Body of pancreas (tissue), 4 donors: ENCODE results near the gene KCNH8. TPM values are rescaled to one million over a fixed set of nuclear protein-coding genes. Genes with fewer than 3 reads are reported as not detected.

Experiments
- ATAC-seq: fragments of 150-250 bp; one replicate; pipeline ENCODE4 v1.9.1; 2016
- DNase-seq, 4 donors: peaks; one replicate each; pipeline ENCODE4 v3.0.0-alpha.2; 2019
- H3K27ac ChIP-seq, 4 donors: fragments of 200-600 bp; sonication (generic); 1 replicate in 3 of 4; 2 replicates in 1 of 4; pipeline versions ENCODE4 v1.5.1 to v1.6.1; 2016 to 2019; ENCODE audit warnings: mild to moderate bottlenecking in 1 of 4, mixed read lengths in 1 of 4, moderate library complexity in 1 of 4
- H3K27me3 ChIP-seq, 2 donors: fragments of 200-600 bp; sonication (generic); one replicate each; pipeline ENCODE4 v1.6.0; 2016; ENCODE audit warnings: mild to moderate bottlenecking in 1 of 2
- H3K36me3 ChIP-seq, 2 donors: fragments of 200-600 bp; sonication (generic); replicated peaks in 1 of 2; 2 replicates each; pipeline ENCODE4 v1.5.1; 2016; ENCODE audit warnings: low read depth in 2 of 2; ENCODE audit not compliant: insufficient read depth in 1 of 2
- H3K4me1 ChIP-seq: fragments of 200-600 bp; sonication (generic); one replicate; pipeline ENCODE4 v1.6.0; 2016
- H3K4me3 ChIP-seq, 2 donors: fragments of 200-600 bp; sonication (generic); 1 replicate in 1 of 2; 2 replicates in 1 of 2; pipeline ENCODE4 v1.5.1; 2016 to 2019
- H3K9me3 ChIP-seq, 3 donors: fragments of 200-600 bp; sonication (generic); 1 replicate in 2 of 3; 2 replicates in 1 of 3; pipeline ENCODE4 v1.5.1; 2016
- POLR2A ChIP-seq, 3 donors: fragments of 450-650 bp; IDR thresholded peaks; one replicate each; pipeline ENCODE4 v1.6.1; 2016; ENCODE audit warnings: antibody characterized with exemption in 3 of 3, mild to moderate bottlenecking in 2 of 3
- WGBS, 2 donors: methylation state at CpG; one replicate each; pipeline ENCODE4 v1.1.5; 2017; 5-methylcytosine and 5-hydroxymethylcytosine counted together
- intact Hi-C: fragments of 100-400 bp; cut with DNase I; formaldehyde crosslinking; loops from one replicate; pipeline ENCODE4 v1.15.1; 2023
- total RNA-seq, 2 donors: library from RNA; depleted of rRNA; stranded (reverse); fragments of >200 nt; gene quantifications; one replicate each; pipeline ENCODE4 v1.1.0, GENCODE V29; 2016
- TF ChIP-seq, protein P1 (sequence below), 7 experiments: fragments of 450-650 bp in 4 of 7; fragments of 200-600 bp in 3 of 7; sonication (generic) in 3 of 7; IDR thresholded peaks; one replicate each; pipeline ENCODE4 v1.5.1; 2016 to 2019; ENCODE audit warnings: antibody characterized with exemption in 7 of 7

The KCNH8 gene
- total RNA-seq, 2 donors from 2014 or later, result 2.3 TPM

DNA sequence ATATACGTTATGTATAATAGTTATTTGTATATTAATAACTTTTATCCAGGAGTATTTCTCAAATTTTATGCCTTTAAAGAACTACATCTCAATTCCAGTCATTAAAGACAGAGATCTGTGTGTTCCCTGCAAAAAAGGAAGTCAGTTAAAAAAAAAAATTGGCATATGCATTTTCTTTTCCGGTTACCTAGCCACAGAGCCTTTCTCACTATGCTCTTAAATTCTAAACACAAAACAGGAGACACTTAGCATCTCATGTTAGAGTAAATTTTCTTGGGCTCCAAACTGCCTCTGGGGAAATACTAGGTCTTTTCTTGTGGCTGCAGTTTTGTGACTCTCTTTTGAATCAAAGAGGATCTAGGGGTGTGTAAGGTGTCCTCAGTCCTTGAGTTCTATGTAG is 105.9 kb downstream of the KCNH8 start:
- no peaks in the 10 kb centered on the region for H3K27me3 ChIP-seq
- 58 to 68% methylated on average over 2 of the region's 2 CpGs for WGBS, 2 donors
- no peak overlapping the region for H3K4me3 ChIP-seq
- no peaks in the 10 kb centered on the region for H3K36me3 ChIP-seq
- no peak for TF ChIP-seq POLR2A (IDR thresholded peaks at IDR 0.05)
- TF ChIP-seq, protein P1, sequence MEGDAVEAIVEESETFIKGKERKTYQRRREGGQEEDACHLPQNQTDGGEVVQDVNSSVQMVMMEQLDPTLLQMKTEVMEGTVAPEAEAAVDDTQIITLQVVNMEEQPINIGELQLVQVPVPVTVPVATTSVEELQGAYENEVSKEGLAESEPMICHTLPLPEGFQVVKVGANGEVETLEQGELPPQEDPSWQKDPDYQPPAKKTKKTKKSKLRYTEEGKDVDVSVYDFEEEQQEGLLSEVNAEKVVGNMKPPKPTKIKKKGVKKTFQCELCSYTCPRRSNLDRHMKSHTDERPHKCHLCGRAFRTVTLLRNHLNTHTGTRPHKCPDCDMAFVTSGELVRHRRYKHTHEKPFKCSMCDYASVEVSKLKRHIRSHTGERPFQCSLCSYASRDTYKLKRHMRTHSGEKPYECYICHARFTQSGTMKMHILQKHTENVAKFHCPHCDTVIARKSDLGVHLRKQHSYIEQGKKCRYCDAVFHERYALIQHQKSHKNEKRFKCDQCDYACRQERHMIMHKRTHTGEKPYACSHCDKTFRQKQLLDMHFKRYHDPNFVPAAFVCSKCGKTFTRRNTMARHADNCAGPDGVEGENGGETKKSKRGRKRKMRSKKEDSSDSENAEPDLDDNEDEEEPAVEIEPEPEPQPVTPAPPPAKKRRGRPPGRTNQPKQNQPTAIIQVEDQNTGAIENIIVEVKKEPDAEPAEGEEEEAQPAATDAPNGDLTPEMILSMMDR (IDR thresholded peaks at IDR 0.05), result no peak
- no peak overlapping the region for H3K27ac ChIP-seq
- H3K4me1 ChIP-seq, result no peaks in the 10 kb centered on the region
- ATAC-seq, result no peak
- intact Hi-C loops, result no loop called here
- no peaks in the 10 kb centered on the region for H3K9me3 ChIP-seq
- DNase-seq, result no peak

DNA sequence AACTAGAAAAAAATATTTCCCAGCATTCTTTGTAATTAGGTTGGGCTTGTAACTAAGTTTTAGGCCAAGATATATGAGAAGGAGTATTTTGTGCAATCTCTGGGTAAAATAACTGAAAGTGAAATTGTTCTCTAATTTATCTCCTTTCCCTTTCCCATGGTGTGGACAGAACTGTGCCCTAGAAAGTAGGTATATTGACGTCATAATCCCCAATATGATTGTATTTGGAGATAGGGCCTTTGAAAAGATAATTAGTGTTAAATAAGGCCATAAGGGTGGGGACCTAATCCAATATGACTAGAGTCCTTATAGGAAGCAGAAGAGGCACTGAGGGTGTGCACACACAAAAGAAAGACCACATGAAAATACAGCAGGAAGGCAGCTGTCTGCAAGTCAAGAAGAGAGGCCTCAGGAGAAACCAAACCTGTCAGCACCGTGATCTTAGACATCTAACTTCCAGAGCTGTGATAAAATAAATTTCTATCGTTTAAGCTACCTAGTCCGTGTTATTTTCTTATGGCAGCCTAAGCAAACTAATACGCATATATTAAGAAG is 106.6 kb downstream of the KCNH8 start:
- no peak for TF ChIP-seq POLR2A (IDR thresholded peaks at IDR 0.05)
- TF ChIP-seq, protein P1 (IDR thresholded peaks at IDR 0.05), result no peak

DNA sequence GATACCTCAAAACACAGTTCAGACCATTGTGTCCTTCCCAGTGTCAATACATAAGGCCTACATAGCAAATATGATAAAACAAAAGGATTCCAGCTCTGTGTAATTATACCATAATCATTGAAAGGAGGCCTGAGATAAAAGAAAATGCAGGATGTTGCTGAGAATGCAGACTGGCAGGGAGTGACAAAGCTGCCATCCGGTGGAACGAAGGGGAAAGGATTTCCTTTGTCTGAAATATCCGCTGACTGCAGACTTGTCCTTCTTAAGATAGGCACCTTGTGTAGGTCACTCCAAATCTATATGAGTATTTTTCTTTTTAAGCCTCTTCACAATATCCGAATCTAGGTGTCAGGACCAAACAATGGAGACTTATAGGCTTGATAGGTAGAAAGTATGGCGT is 108.0 kb downstream of the KCNH8 start:
- no peaks in the 10 kb centered on the region for H3K36me3 ChIP-seq
- ATAC-seq (no peak), DNase-seq (no peak)
- no peaks in the 10 kb centered on the region for H3K27me3 ChIP-seq
- H3K4me1 ChIP-seq, result no peaks in the 10 kb centered on the region
- 79 to 83% methylated on average over 5 of the region's 5 CpGs for WGBS, 2 donors
- H3K27ac ChIP-seq, result no peak overlapping the region
- H3K4me3 ChIP-seq, result no peak overlapping the region
- intact Hi-C loops, result no loop called here
- no peaks in the 10 kb centered on the region for H3K9me3 ChIP-seq
- no peak for TF ChIP-seq POLR2A (IDR thresholded peaks at IDR 0.05)
- TF ChIP-seq, protein P1 (IDR thresholded peaks at IDR 0.05), result no peak

More for the DNA sequence above, 106.6 kb downstream of the KCNH8 start:
- no peaks in the 10 kb centered on the region for H3K27me3 ChIP-seq
- no peaks in the 10 kb centered on the region for H3K9me3 ChIP-seq
- H3K4me1 ChIP-seq, result no peaks in the 10 kb centered on the region
- intact Hi-C loops, result no loop called here
- ATAC-seq (no peak), DNase-seq (no peak)
- 77 to 84% methylated on average over 5 of the region's 5 CpGs for WGBS, 2 donors
- no peak overlapping the region for H3K27ac ChIP-seq
- no peak overlapping the region for H3K4me3 ChIP-seq
- no peaks in the 10 kb centered on the region for H3K36me3 ChIP-seq

DNA sequence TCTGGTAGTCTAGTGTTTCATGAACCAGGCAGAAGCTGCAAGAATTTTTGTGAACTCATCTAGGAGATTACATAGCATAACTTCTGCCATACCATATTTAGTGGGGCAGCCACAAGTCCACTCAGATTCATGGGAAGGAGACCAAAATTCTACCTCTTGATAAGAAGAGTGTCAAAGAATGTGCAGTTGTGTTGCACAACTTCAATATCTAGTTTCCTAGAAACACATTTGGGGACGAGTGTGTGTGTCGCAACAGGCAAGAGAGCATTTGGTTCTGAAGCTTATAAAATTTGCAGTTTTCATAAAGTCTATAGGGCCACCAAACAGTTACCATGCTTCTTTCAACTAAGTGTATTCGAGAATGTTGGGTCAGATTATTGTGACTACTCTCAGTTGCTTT is 115.3 kb downstream of the KCNH8 start:
- H3K27me3 ChIP-seq, result no peaks in the 10 kb centered on the region
- ATAC-seq (no peak), DNase-seq (no peak)
- no peaks in the 10 kb centered on the region for H3K9me3 ChIP-seq
- TF ChIP-seq, protein P1 (IDR thresholded peaks at IDR 0.05), result no peak
- no peak for TF ChIP-seq POLR2A (IDR thresholded peaks at IDR 0.05)
- WGBS, 2 donors, result 70% methylated on average over 3 of the region's 3 CpGs
- no peaks in the 10 kb centered on the region for H3K36me3 ChIP-seq
- H3K27ac ChIP-seq, result no peak overlapping the region
- H3K4me1 ChIP-seq, result no peaks in the 10 kb centered on the region
- intact Hi-C loops, result no loop called here
- no peak overlapping the region for H3K4me3 ChIP-seq

DNA sequence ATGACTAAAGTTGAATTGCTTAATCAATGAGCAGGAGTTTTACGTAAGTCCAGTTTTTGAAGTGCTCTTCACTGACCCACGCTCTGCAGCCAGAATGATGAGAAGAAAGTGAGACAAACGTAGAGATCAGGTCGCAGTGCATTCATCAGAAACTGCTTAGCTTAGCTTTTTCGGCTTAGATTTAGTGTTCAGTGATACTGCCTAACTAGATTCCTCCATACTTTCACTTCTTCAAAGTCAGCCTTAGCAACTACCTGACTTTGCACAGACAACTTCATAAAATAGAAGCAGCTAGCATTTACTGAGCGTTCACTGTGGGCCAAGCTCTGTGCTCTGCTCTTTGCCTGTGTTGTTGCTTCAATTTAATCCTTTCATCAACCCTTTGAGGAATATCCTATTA is 116.1 kb downstream of the KCNH8 start:
- Histone ChIP-seq H3K27me3 (no peaks in the 10 kb centered on the region), H3K9me3 (no peaks in the 10 kb centered on the region), H3K4me1 (no peaks in the 10 kb centered on the region), H3K4me3 (no peak overlapping the region), H3K27ac (no peak overlapping the region), H3K36me3 (no peaks in the 10 kb centered on the region)
- DNase-seq, result no peak
- intact Hi-C loops, result no loop called here
- TF ChIP-seq, protein P1 (IDR thresholded peaks at IDR 0.05), result no peak
- no peak for TF ChIP-seq POLR2A (IDR thresholded peaks at IDR 0.05)
- ATAC-seq, result no peak
- WGBS, 2 donors, result 81 to 87% methylated on average over 6 of the region's 6 CpGs
